ENCODE results near the gene IFITM5.

The IFITM5 gene

GRCh38 chr11:272195-272930 lies 27.0 kb downstream of the IFITM5 start:
- Histone ChIP-seq H2AFZ (ENCODE audit: low read depth, low read length) (no peak overlapping the region), H2BK5ac (ENCODE audit: low read depth, low read length, poor library complexity, severe bottlenecking) (no peak overlapping the region), H3K9me3 (ENCODE audit: control insufficient read depth, low read length) (peaks cover 21% of the 10 kb centered on the region), H4K91ac (ENCODE audit: low read length) (no peak overlapping the region), H3K4ac (ENCODE audit: low read depth in 1 of 2, low read length in 2 of 2) (no peak overlapping the region), H3K9ac (ENCODE audit: low read length) (no peak overlapping the region), H3K18ac (ENCODE audit: low read depth in 1 of 2, low read length in 2 of 2) (no peak overlapping the region), H3K14ac (ENCODE audit: low read length in 2 of 2) (no peak overlapping the region), H3K79me1 (replicated peaks; ENCODE audit: low read length, poor library complexity, severe bottlenecking) (no peaks in the 10 kb centered on the region), H3K27ac (ENCODE audit: low read length, poor library complexity, severe bottlenecking) (no peak overlapping the region), H2BK15ac (ENCODE audit: low read depth, poor library complexity, severe bottlenecking) (no peak overlapping the region), H4K8ac (ENCODE audit: low read length) (no peak overlapping the region), H3K4me2 (ENCODE audit: low read length, poor library complexity, severe bottlenecking) (no peak overlapping the region), H3K23ac (ENCODE audit: low read length in 2 of 2) (no peak overlapping the region), H3K36me3 (ENCODE audit: control insufficient read depth in 1 of 2, insufficient read depth in 2 of 2, low read depth in 1 of 2, low read length in 2 of 2) (no peaks in the 10 kb centered on the region), H3K27me3 (ENCODE audit: control insufficient read depth in 1 of 2, insufficient read depth in 1 of 2, low read length in 2 of 2) (peaks cover 7 to 61% of the 10 kb centered on the region in 2 experiments), H2BK120ac (ENCODE audit: low read depth, low read length) (no peak overlapping the region), H2BK12ac (ENCODE audit: low read length in 2 of 2) (no peak overlapping the region), H2AK5ac (ENCODE audit: low read length, severe bottlenecking) (no peak overlapping the region), H3K4me1 (ENCODE audit: control insufficient read depth, insufficient read depth, low read depth, low read length) (peaks cover 6% of the 10 kb centered on the region), H3K4me3 (ENCODE audit: insufficient read depth in 1 of 2, low read depth in 1 of 2, low read length in 2 of 2) (no peak overlapping the region)
- WGBS: 88% methylated on average over 22 of the region's 22 CpGs
- DNase-seq: no peak

DNA sequence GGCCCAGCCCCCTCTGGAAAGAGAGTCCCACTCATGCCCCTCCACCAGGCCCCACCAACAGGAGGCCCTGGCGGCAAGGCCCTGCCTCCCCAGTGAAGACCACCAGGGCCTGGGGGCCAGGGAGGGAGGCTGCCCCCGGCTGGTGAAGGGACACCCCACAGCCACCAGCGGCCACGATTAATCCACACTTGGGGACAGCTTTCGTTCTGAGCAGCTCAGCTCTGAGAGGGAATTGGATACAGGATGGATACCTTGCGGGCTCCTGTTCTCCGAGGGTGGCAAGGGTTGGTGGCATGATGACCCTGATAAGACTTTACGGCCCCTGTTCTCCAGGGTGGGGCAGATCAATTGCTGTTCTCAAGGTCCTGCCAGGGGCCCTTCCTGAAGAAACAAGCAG lies 28.0 kb downstream of the IFITM5 start:
- H3K23ac ChIP-seq (ENCODE audit: low read length in 2 of 2): no peak overlapping the region
- no peak overlapping the region for H3K4me3 ChIP-seq (ENCODE audit: insufficient read depth in 1 of 2, low read depth in 1 of 2, low read length in 2 of 2)
- no peak overlapping the region for H2BK15ac ChIP-seq (ENCODE audit: low read depth, poor library complexity, severe bottlenecking)
- H3K9ac ChIP-seq (ENCODE audit: low read length): no peak overlapping the region
- H3K27ac ChIP-seq (ENCODE audit: low read length, poor library complexity, severe bottlenecking): no peak overlapping the region
- no peak for DNase-seq
- H2BK120ac ChIP-seq (ENCODE audit: low read depth, low read length): no peak overlapping the region
- no peak overlapping the region for H2AFZ ChIP-seq (ENCODE audit: low read depth, low read length)
- peaks cover 7 to 54% of the 10 kb centered on the region in 2 experiments for H3K27me3 ChIP-seq (ENCODE audit: control insufficient read depth in 1 of 2, insufficient read depth in 1 of 2, low read length in 2 of 2)
- WGBS: 95% methylated on average over 8 of the region's 8 CpGs
- H3K4ac ChIP-seq (ENCODE audit: low read depth in 1 of 2, low read length in 2 of 2): no peak overlapping the region
- no peak overlapping the region for H2BK5ac ChIP-seq (ENCODE audit: low read depth, low read length, poor library complexity, severe bottlenecking)
- no peak overlapping the region for H3K4me2 ChIP-seq (ENCODE audit: low read length, poor library complexity, severe bottlenecking)
- no peak overlapping the region for H2BK12ac ChIP-seq (ENCODE audit: low read length in 2 of 2)
- H3K4me1 ChIP-seq (ENCODE audit: control insufficient read depth, insufficient read depth, low read depth, low read length): peaks cover 6% of the 10 kb centered on the region
- no peaks in the 10 kb centered on the region for H3K79me1 ChIP-seq (replicated peaks; ENCODE audit: low read length, poor library complexity, severe bottlenecking)
- no peak overlapping the region for H3K14ac ChIP-seq (ENCODE audit: low read length in 2 of 2)
- no peaks in the 10 kb centered on the region for H3K36me3 ChIP-seq (ENCODE audit: control insufficient read depth in 1 of 2, insufficient read depth in 2 of 2, low read depth in 1 of 2, low read length in 2 of 2)
- no peak overlapping the region for H4K8ac ChIP-seq (ENCODE audit: low read length)
- no peak overlapping the region for H4K91ac ChIP-seq (ENCODE audit: low read length)
- peaks cover 13% of the 10 kb centered on the region for H3K9me3 ChIP-seq (ENCODE audit: control insufficient read depth, low read length)
- no peak overlapping the region for H2AK5ac ChIP-seq (ENCODE audit: low read length, severe bottlenecking)
- H3K18ac ChIP-seq (ENCODE audit: low read depth in 1 of 2, low read length in 2 of 2): no peak overlapping the region

DNA sequence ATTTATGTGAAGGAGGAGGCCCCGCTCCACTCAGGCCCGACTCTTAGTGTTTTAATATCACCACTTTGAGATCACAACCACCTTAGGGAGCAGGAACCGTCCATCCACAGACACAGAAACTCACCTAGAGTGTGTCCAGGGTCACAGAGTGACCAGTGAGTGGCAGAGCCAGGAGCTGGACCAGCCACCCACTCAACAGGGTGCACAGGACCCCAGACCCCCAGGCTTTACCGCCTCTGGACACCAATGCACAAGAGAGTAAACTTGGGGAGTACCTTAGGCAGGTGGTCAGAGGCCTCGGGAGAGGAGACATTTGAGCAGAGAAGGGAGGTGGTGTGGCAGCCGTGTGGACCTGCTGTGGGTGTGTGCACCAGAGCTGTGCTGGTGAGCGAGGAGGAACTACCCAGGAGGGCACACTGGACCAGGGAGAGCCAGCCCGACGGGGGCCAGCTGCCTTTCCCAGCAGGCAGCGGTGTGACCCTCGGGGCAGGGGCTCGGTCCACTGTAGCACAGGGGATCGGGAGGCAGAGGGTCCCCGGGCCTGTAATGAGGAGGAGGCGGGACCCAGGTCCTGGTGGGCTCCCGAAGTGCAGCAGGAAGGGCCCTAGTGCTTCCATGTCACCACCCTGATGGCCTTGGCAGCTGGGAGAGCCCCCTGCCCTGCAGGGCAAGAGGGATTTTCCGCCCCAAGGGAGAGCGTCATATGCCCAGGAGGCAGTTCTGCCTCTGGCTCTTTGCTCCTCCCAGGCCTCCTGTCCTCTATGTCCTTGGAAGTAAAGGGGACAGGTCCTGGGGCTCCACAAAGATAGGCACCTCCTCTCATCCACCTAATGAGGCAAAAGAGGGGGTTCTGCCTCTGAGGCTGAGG lies 28.6 kb downstream of the IFITM5 start:
- Histone ChIP-seq H2AK5ac (ENCODE audit: low read length, severe bottlenecking) (no peak overlapping the region), H3K27ac (ENCODE audit: low read length, poor library complexity, severe bottlenecking) (no peak overlapping the region), H3K4me3 (ENCODE audit: insufficient read depth in 1 of 2, low read depth in 1 of 2, low read length in 2 of 2) (no peak overlapping the region), H3K23ac (ENCODE audit: low read length in 2 of 2) (no peak overlapping the region), H3K36me3 (ENCODE audit: control insufficient read depth in 1 of 2, insufficient read depth in 2 of 2, low read depth in 1 of 2, low read length in 2 of 2) (no peaks in the 10 kb centered on the region), H2BK5ac (ENCODE audit: low read depth, low read length, poor library complexity, severe bottlenecking) (no peak overlapping the region), H3K27me3 (ENCODE audit: control insufficient read depth in 1 of 2, insufficient read depth in 1 of 2, low read length in 2 of 2) (peaks cover 7 to 54% of the 10 kb centered on the region in 2 experiments), H2BK120ac (ENCODE audit: low read depth, low read length) (no peak overlapping the region), H3K9me3 (ENCODE audit: control insufficient read depth, low read length) (peaks cover 8% of the 10 kb centered on the region), H3K4me1 (ENCODE audit: control insufficient read depth, insufficient read depth, low read depth, low read length) (peaks cover 6% of the 10 kb centered on the region), H3K79me1 (replicated peaks; ENCODE audit: low read length, poor library complexity, severe bottlenecking) (no peaks in the 10 kb centered on the region), H3K9ac (ENCODE audit: low read length) (no peak overlapping the region), H3K4me2 (ENCODE audit: low read length, poor library complexity, severe bottlenecking) (no peak overlapping the region), H4K91ac (ENCODE audit: low read length) (peak overlapping the region; percentile 18), H3K4ac (ENCODE audit: low read depth in 1 of 2, low read length in 2 of 2) (no peak overlapping the region), H3K14ac (ENCODE audit: low read length in 2 of 2) (no peak overlapping the region), H2AFZ (ENCODE audit: low read depth, low read length) (no peak overlapping the region), H4K8ac (ENCODE audit: low read length) (no peak overlapping the region), H2BK15ac (ENCODE audit: low read depth, poor library complexity, severe bottlenecking) (no peak overlapping the region), H2BK12ac (ENCODE audit: low read length in 2 of 2) (no peak overlapping the region), H3K18ac (ENCODE audit: low read depth in 1 of 2, low read length in 2 of 2) (no peak overlapping the region)
- no peak for DNase-seq
- 85% methylated on average over 18 of the region's 18 CpGs for WGBS

- H3K4me2 ChIP-seq (ENCODE audit: low read length, poor library complexity, severe bottlenecking): no peak overlapping the region
- WGBS: 80% methylated on average over 19 of the region's 21 CpGs
- no peak overlapping the region for H3K27ac ChIP-seq (ENCODE audit: low read length, poor library complexity, severe bottlenecking)
- H2BK5ac ChIP-seq (ENCODE audit: low read depth, low read length, poor library complexity, severe bottlenecking): no peak overlapping the region
- H3K14ac ChIP-seq (ENCODE audit: low read length in 2 of 2): no peak overlapping the region
- H2BK15ac ChIP-seq (ENCODE audit: low read depth, poor library complexity, severe bottlenecking): no peak overlapping the region
- H3K4me3 ChIP-seq (ENCODE audit: insufficient read depth in 1 of 2, low read depth in 1 of 2, low read length in 2 of 2): peak overlapping the region in 1 of 2 experiments; percentile 70
- H3K18ac ChIP-seq (ENCODE audit: low read depth in 1 of 2, low read length in 2 of 2): no peak overlapping the region
- H3K9me3 ChIP-seq (ENCODE audit: control insufficient read depth, low read length): no peaks in the 10 kb centered on the region
- H4K8ac ChIP-seq (ENCODE audit: low read length): no peak overlapping the region
- H3K27me3 ChIP-seq (ENCODE audit: control insufficient read depth in 1 of 2, insufficient read depth in 1 of 2, low read length in 2 of 2): peaks cover 7 to 42% of the 10 kb centered on the region in 2 experiments
- H3K4ac ChIP-seq (ENCODE audit: low read depth in 1 of 2, low read length in 2 of 2): no peak overlapping the region
- no peak overlapping the region for H3K23ac ChIP-seq (ENCODE audit: low read length in 2 of 2)
- H3K4me1 ChIP-seq (ENCODE audit: control insufficient read depth, insufficient read depth, low read depth, low read length): peaks cover 6% of the 10 kb centered on the region
- no peaks in the 10 kb centered on the region for H3K36me3 ChIP-seq (ENCODE audit: control insufficient read depth in 1 of 2, insufficient read depth in 2 of 2, low read depth in 1 of 2, low read length in 2 of 2)
- H4K91ac ChIP-seq (ENCODE audit: low read length): no peak overlapping the region
- DNase-seq: no peak
- H2AFZ ChIP-seq (ENCODE audit: low read depth, low read length): no peak overlapping the region
- no peak overlapping the region for H2AK5ac ChIP-seq (ENCODE audit: low read length, severe bottlenecking)
- peak overlapping the region; percentile 75 for H3K9ac ChIP-seq (ENCODE audit: low read length)
- H2BK120ac ChIP-seq (ENCODE audit: low read depth, low read length): no peak overlapping the region
- no peak overlapping the region for H2BK12ac ChIP-seq (ENCODE audit: low read length in 2 of 2)
- no peaks in the 10 kb centered on the region for H3K79me1 ChIP-seq (replicated peaks; ENCODE audit: low read length, poor library complexity, severe bottlenecking)
Observed at GRCh38 chr11:269146-269890, 30.0 kb downstream of the IFITM5 start.
